HG02571 (cell line): Measurements from ENCODE around the gene TNRC18.
"Not testable (repeated sequence)": the region's sequence is repeated elsewhere in the genome, so short reads cannot be mapped to it uniquely, and the experiment has no call there.

Experiments
- ATAC-seq: cut with Tn5 transposase; IDR thresholded peaks from one replicate; pipeline ENCODE4 v1.9.1; 2021; ENCODE audit warnings: mild to moderate bottlenecking, moderate library complexity; ENCODE audit not compliant: unreplicated experiment

The TNRC18 gene, protein sequence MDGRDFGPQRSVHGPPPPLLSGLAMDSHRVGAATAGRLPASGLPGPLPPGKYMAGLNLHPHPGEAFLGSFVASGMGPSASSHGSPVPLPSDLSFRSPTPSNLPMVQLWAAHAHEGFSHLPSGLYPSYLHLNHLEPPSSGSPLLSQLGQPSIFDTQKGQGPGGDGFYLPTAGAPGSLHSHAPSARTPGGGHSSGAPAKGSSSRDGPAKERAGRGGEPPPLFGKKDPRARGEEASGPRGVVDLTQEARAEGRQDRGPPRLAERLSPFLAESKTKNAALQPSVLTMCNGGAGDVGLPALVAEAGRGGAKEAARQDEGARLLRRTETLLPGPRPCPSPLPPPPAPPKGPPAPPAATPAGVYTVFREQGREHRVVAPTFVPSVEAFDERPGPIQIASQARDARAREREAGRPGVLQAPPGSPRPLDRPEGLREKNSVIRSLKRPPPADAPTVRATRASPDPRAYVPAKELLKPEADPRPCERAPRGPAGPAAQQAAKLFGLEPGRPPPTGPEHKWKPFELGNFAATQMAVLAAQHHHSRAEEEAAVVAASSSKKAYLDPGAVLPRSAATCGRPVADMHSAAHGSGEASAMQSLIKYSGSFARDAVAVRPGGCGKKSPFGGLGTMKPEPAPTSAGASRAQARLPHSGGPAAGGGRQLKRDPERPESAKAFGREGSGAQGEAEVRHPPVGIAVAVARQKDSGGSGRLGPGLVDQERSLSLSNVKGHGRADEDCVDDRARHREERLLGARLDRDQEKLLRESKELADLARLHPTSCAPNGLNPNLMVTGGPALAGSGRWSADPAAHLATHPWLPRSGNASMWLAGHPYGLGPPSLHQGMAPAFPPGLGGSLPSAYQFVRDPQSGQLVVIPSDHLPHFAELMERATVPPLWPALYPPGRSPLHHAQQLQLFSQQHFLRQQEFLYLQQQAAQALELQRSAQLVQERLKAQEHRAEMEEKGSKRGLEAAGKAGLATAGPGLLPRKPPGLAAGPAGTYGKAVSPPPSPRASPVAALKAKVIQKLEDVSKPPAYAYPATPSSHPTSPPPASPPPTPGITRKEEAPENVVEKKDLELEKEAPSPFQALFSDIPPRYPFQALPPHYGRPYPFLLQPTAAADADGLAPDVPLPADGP (N-terminal part only)

DNA sequence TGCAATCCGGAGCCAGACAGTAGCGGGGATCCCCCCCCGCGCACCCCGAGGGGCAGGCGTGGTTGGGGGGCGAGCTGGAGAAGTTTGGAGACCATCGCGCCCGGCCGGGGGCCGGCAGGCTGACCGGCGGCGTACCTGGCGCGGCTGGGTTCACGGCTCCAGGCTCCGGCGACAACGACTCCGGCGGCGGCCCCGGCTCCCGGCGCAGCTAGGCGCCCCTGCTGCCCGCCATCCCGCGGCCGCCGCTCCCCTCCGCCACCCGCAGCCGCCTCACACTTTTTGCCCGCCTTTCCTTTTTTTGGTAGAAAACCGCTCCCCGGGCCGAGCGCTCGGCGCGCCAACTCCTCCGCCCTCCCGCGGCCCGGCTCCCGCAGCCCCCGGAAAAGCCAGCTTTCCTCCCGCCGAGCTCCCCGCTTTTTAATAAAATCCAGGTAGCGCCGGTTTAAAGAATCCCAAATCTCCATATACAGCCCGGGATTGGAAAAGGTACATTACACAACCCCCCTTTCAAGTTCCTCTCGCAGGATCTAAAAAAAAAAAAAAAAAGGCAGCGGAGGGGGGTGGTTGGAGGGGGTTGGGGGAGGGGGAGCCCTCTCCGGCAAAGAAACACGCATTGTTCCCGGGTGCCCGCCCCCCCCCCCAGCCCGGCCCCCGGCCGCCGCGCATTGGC, at the start of gene TNRC18:
TNRC18 (minus strand) TSS at position 529 of the 670 bp plus-strand sequence. CDS start 2,588 bp downstream, outside the sequence.
- ATAC-seq, result no peak

DNA sequence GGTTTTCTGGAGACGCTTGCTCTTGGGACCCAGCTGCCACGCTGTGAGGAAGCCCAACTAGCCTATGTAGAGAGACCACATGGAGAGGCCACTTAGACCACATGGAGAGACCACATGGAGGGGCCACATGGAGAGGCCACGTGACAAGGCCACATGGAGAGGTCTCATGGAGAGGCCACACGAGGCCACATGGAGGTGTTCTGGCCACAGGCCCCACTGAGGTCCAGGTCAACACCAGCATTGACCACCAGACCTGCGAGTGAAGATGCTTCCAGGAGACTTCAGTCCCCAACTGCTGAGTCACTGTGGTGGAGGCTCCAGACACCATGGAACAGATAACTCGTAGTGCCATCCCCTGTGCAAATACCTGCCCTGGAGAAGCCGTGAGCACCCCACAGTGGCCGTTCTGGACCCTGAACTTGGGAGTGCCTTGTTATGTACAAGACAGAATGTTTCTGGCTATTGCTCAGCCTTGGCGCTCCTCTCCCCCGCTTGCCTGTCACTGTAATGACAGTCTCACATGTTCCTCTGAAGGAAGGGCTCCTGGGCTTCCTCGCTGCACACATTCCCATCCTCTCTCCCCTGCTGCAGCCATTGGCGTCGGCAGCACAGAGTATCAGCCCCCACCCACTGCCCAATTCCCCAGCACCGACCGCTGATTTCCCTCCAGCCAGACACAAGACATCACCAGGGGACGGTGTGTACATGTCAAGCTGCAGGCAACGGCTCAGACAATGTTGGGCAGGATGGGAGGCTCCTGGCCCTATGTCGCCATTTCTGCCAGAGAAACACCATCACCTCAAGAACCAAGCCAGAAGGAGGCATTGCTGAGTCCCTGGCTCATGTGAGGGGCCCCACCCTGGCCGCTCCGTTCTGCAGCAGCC, 49.0 kb upstream of the TNRC18 start:
- ATAC-seq, result no peak

DNA sequence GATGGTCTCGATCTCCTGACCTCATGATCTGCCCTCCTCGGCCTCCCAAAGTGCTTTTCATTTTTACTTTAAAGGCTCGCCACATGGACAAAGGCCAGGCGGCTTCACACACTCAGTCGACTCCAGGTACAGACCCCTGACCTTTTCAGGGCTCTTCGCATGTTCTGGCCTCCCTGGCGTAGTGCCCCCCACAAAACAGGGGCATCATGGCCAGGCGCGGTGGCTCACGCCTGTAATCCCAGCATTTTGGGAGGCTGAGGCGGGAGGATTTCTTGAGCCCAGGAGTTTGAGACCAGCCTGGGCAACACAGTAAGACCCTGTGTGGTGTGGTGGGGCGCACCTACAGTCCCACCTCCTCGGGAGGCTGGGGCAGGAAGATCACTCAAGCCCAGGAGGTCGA, 48.0 kb upstream of the TNRC18 start:
- ATAC-seq, result not testable (repeated sequence)

DNA sequence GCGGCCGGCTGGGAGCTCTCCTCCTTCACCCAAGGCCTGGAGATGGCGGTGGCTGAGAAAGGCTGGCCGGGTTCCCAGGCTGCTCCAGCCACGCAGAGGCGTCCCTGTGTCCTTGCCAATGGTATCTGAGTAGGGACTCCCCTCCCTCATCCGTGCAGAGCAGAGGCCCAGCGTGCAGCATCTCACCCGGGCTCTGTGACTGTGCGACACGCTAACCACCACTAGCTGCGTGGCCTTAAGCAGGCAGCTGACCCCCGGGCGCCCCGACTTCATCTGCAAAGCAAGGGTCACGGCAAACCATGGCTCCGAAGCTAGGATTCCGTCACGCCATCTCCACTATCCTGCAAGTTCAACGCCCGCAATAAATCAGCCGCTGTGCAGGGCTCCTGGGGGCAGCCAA, 47.2 kb upstream of the TNRC18 start:
- ATAC-seq, result no peak

DNA sequence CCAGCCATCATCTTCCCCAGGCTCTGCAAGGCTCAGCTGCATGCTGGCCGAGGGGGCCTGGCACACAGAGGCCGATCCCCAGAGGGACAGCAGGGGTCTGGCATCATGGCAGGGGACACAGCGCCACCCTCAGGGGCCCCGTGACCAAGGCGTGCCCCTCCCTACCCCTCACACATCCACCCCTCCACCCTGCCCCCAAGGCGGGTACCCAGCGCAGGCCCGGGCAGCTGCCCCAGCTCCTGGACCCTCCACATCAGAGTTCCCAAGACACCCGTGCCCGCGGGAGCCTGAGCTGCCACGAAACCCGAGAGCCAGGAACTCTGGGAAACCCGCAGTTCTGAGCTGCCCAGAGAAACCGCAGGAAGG, 46.5 kb upstream of the TNRC18 start:
- no peak for ATAC-seq

DNA sequence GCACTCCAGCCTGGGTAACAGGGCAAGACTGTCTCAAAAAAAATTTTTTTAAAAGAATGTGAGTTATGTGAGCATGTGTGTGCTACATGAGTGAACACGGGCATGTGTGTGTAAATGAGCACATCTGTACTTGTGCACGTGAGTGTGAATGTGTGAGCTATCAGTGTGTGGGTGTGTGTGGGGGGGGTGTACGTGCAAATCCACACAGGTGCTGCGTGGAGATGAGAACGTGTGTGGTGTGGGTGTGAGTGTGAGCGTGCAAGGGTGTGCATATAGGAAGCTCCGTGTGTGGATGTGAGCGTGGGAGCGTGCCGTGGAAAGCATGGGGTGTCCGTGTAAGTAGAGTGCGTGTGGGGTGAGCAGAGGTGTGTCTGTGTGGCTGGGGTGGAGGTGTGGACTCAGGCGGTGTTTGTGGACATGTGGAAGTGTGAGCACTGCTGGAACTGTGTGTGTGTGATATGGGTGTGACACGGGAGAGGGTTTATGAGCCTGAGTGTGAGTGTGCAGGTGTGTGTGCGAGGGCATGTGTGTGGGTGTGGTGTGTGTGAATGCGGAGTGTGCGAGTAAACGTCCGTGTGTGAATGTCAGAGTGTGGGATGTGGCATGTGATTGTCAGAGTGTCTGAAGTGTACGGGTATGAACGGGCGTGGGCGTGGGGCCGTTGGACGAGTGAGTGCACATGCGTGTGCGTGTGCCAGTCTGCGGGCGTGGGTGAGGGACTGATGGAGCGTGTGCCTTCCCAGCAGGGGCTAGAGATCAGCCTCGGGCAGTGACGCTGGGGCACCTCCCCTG, 45.9 kb upstream of the TNRC18 start:
- ATAC-seq, result no peak

DNA sequence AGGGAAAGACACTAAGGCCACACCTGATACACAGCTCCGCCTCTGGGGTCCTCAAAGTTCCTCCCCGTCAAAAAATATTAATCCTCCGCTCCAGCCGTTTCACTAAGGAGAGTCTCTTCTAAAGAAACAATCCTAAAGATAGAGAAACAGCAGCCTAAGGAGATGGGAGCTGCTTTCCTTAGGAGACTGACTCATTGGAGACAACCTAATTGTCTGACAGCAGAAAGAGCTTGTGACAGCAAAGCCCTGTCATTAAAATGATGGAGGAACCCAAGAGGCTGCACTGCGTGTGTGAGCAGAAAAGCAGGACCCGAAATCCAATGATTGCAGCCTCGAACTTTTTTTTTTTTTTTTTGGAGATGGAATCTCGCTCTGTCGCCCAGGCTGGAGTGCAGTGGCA, 44.0 kb upstream of the TNRC18 start:
- ATAC-seq, result no peak

DNA sequence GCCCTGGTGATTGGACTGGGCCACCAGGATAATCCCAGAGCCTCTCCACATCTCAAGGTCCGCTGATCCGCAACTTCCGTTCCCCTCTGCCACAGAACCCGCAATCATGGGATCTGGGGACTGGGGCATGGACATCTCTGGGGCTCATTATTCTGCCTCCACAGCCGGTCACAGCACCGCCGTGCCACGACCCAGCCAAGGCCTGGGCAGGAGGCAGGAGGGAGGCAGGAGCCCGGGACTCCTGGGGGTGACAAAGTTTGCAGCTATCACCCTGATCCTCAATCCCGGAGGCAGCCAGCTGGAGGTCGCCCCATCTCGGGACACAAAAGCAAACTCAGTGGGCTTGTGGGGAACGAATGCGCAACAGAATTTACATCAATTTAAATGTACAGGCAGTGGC, 42.9 kb upstream of the TNRC18 start:
- ATAC-seq, result no peak

DNA sequence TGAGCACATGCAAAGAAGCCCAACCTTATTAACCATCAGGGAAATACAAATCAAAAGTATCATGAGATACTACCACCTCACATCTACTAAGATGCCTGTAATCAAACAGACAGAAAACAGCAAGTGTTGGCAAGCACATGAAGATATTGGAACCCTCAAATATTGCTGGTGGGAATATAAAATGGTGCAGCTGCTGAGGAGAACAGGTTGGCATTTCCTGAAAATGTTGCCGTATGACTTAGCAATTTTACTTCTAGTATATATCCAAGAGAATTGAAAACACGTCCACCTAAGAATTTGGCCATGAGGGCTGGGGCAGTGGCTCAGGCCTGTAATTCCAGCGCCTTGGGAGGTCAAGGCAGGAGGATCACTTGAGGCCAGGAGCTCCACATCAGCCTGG, 39.4 kb upstream of the TNRC18 start:
- ATAC-seq, result no peak

DNA sequence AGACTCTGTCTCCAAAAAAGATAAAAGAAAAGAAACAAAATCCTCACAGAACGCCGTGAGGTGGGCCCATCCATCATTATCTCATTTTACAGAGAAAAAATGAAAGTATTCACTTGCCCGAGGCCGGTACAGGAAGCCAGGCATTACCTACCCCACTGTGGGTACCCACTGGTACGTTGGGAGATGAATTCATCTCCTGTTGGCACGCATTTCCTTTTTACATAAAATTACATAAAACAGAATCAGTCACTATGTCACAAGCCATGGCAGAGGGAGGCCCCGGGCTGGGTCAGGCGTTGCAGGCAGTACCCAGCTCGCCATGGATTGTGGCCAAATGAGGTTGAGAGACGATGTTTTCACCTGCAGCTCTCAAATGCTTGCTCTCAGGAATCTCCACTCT, 38.6 kb upstream of the TNRC18 start:
- ATAC-seq, result no peak

DNA sequence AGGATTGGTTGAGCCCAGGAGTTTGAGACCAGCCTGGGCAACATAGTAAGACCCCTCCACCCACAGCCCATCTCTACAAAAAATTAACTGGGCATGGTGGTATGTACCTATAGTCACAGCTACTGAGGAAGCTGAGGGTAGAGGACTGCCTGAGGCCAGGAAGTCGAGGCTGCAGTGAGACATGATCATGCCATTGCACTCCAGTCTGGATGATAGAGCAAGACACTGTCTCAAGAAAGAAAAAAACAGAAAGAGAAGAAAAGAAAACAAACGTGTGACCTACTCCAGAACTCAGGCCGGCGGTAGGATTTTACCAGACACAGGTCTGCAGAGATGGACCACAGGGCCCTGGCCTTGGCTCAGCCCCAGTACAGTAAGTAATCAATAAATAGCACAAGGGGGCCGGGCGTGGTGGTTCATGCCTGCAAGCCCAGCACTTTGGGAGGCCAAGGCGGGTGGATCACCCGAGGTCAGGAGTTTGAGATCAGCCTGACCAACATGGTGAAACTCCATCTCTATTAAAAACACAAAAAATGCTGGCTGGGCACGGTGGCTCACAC, 35.4 kb upstream of the TNRC18 start:
- ATAC-seq, result no peak

DNA sequence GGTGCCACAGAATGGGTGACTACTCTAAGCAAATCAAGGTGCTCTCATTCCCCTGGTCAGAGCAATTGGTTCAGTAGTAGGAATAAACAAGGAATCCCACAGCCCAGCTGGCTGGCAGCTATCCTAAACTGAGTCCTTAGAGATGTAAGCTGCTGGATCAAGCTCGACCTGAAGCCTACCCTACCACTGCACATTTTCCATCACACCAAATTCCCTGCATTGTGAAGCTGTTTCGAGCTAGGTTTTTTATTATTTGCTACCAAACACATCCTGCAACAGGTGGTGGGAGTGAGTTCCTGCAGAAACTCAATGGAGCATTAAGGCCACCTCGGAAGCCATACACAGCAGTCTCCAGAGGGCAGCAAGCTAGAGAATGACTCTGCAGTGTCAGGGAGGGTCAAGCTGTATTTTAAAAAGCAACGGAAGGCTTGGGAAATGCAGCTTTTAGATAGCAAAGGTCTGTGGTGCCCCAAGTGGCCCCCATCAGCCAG, 33.7 kb upstream of the TNRC18 start:
- no peak for ATAC-seq

DNA sequence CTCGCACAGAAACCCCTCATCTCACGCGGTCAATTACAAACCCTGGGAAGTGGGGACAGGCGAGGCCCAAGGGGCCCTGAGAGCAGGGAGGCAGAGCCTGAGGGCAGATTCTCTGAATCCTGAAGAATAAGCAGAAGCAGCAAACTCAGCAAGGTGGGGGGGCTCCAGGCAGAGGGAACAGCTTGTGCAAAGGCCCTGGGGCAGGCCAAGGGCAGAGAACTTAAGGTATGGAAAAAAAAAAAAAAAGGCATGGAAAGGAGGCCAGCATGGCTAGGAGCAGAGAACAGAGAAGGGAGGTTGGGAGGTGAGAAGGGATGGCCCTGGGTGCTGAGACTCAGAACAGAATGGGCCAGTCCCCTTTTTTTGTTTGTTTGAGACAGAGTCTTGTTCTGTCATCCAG, 32.8 kb upstream of the TNRC18 start:
- ATAC-seq, result no peak

DNA sequence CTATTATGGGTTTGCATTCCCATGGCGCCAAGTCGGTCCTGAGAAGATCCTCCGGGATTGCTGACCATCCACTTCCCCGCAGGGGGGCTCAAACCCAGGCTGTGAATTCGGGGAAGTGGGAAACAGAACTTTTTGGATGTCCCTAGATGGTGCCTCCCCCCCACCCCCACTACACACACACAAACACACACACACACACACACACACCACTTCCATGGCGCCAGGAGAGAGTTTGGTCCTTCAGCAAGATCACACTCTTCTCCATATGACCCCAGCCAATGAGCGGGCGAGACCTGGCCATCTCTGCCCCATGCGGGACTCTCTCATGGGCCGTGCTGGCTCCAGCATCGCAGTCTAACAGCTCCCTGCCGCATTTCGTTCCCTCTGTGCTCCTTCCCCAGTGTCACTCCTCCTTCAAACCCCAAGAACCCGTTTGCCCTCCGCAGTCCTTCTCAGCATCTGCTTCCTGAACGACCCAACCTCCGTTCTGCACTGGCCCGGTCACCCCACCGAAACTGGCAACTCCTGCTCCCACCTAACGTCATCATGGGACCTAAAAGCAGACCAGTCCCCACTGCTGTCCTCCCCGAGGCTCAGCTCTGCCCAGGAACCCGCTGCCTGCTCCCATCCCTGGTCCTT, 32.1 kb upstream of the TNRC18 start:
- ATAC-seq, result no peak

DNA sequence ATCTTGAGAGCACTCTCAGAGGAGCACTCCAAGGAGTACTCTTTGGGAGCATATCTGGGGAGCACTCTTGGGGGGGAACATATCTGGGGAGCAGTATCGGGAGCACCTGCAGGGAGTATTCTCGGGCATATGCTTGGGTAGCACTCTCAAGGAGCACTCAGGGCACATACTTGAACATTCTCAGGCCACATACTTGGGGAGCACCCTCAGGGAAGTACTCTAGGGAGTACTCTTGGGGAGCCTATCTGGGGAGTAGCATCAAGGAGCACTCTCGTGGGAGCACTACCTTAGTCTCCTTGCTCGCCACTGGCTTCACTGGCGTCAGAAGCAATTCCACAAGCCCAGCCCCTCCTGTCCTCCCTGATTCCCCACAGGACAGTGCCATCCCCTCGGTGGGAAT, 31.5 kb upstream of the TNRC18 start:
- ATAC-seq, result no peak

DNA sequence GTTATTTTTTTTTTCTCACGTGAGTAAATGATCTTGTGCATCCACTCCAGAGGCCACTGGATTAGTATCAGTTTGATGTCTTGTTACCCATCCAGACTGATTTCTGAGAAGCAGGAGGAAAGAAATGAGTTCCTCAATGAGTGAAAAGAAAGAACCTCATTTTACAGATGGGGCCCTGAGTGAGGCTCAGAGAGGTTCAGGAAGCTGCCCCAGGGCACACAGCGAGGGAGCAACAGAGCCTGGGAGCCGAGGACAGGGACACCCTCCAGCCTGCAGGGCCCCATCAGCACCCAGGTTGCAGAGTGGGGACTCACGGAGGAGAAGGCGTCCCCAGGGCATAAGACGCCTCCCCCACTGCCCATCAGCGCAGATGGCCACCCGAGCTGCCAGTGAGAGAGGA, 30.9 kb upstream of the TNRC18 start:
- no peak for ATAC-seq

DNA sequence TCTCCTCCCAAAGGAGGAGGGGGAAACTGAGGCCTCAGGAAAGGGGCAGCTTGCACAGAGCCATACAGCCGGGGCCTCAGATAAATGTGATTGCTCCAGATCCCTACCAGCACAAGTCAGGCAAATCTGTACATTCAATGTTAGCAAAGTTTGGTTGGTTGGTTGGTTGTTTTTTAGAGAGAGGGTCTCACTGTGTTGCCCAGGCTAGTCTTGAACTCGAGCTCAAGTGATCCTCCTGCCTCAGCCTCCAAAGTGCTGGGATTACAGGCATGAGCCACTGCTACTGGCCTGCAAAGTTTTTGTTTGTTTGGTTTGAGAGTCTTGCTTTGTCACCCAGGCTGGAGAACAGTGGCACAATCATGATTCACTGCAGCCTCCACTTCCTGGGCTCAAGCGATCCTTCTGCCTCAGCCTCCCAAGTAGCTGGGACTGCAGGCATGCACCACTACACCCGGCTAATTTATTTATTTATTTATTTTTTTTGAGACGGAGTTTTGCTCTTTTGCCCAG, 30.0 kb upstream of the TNRC18 start:
- no peak for ATAC-seq

DNA sequence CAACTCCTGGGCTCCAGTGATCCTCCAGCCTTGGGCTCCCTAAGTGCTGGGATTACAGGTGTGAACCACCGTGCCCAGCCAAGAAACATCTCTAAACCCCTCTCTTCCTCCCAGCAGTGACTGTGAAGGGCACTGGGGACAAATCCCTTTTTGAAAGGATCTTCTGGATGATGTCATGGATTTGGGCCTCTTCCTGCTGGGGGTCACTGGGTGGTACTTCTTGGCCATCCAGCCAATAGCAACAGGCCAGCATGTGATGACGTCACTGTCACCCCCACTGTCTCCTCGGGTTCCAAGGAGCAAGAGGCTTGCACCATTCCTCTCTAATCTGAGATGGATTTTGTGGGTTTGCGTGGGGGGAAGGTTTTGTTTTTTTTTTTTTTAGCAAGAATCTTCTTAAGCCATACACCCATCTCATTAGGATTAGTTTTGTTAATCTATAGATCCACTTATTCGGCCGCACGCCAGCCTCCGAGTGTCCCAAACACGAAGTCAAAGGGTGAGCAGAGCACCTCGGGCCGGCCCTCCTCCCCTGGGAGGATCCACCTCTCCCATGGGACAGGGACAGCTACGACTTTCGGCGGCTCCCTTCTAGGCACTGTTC, 29.4 kb upstream of the TNRC18 start:
- ATAC-seq, result no peak
